ENCODE data around the gene CSRP2.

Gene CSRP2

DNA sequence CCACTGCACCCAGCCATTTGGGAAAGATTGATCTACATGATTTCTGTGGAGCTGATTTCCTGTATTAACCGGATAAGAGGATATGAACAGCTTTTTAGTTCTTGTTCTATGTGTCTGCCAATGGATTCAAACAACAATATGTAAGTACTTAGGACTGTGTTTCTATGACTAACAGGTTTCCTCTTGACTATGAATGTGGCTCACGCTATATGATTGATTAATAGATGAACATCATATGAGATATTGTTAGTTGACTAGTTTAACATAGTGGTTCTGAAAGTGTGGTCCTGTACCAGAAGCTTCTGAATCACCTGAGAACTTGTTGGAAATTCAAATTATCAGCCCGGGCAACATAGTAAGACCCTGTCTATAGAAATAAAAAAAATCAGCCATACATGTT is 12.8 kb upstream of the CSRP2 start:
- DNase-seq (ENCODE audit: low spot score), result no peak

DNA sequence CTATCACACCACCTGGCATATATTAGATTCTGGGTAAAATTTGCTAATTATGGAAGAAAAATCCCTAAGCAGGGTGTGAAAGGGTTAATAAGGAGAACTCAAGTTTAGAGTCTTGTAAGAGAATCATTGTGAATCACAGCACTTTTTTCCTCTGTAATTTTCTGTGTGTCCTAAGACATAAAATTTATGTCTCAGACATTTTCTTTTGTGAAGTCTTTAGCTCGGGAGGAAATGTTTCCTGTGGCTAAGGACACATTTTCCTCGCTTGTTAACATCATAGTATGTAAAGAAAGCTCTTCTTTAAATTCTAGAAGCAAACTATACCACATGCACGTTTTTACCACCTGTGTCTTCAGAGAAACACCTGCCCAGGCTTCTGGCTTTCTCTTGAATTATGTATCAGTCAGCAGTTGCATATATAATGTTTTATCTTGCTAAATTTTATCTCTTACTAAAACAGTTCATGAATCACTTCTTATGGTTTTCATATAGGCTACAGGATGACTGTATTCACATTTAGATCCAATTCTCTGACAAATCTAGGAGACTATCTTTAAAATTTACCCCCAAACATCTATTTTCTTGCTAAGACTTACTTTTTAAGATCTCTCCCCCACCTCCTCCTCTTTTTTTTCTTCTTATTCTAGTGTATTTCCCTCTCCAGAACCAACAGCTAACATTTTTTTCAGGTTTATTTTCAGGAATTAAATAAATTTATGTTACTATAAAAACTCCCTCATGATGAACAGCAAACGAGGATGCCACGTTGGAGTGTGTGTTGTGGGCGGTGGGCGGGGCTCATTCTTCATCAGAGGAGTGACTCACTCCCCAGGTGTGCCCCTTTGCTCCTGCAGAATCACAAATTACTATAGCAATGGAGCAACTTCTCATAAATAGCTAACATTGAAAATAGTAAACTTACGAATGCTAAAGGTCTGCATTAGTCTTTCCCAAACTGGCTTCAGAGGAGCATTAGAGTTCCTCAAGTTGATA is 11.6 kb upstream of the CSRP2 start:
- DNase-seq (ENCODE audit: low spot score), result no peak

DNA sequence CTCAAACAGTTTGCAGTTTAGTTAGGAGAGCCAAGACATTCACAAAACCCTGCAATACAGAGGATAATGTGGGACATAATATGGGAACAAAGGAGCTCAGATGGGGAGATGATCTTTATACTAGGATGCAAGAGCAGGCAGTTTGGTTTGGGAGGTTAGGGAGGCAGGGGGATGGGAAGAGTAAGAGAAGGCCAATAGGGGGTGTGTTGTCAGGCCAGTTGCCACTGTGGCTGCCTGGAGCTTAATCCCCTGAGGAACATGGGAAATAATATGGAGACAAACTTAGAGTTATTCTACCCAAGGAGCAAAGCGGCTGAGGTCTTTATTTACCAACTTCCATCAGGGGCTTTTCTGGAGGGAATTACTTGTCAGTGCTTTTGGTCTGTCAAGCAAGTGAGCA is 10.0 kb upstream of the CSRP2 start:
- DNase-seq (ENCODE audit: low spot score), result no peak

DNA sequence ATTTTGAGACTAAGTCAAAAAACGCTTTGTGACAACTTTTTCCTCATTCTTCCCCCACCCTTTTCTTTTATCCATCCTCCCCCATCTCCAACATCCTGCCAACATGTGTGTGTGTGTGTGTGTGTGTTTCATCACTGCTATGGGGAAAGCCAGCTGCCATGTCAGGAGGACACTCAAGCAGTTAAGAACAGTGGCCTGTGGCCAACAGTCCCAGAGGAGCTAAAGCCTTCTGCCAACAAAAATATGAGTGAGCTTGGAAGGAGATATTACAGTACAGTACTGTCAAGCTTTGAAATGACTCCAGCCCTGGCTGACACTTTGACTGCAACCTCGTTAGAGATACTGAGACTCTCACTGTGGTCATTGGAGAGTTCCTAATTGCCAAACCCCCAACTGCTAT is 5.0 kb upstream of the CSRP2 start:
- no peak for DNase-seq (ENCODE audit: low spot score)

DNA sequence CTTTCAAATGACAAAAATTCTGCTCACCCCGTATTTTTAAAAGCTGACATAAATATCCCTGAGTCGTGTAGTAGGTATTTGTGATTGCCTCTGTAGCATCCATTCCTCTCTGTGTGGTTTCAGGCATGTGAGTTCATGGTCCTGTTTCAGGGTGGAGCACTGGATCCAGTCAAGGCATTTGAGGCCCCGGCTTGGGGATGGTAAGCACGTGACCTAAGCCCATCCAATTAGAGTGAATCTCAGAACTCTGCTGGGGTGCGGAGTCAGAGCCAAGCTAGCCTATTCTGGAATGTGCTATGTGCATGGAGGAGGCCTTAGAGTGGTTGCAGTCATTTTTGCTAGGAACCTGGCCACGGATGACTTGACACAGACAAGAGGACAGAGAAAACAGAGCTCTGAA is 4.3 kb upstream of the CSRP2 start:
- DNase-seq (ENCODE audit: low spot score), result no peak

DNA sequence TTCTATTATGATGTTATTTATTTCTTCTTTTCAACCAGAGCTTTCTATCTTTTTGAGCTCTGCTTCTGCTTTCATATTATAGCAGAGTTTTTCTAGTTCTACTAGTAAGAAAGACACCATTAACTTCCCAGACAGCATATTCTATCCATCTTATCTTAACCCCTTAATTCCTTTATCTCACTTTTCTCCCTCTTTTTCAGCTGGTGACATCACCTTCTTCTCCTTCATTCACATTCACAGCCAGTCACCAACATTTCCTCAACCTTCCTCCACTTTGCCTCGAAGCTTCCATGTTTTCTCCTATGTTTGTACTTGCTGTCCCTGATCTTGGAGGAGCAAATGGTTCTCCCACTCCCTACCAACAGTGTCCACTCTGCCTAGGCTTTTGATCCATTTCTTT is 3.5 kb upstream of the CSRP2 start:
- no peak for DNase-seq (ENCODE audit: low spot score)

DNA sequence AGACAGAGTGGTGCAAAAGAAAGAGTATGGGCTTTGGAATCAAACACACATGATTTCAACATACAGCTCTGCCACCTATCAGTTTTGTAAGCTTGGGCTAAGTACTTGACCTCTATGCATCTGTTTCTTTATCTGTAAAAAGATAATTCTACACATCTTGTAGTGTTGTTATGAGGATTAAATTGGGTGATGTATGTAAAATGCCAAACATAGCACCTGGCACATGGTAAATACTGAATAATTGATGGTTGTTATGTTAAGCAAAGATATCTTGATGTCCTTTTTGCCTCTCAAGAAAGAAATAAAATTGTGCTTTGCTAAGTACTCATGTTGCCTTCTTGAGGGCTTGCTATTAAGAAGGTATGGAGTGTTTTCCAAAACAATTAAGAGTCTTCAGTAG is 2.3 kb upstream of the CSRP2 start:
- no peak for DNase-seq (ENCODE audit: low spot score)

DNA sequence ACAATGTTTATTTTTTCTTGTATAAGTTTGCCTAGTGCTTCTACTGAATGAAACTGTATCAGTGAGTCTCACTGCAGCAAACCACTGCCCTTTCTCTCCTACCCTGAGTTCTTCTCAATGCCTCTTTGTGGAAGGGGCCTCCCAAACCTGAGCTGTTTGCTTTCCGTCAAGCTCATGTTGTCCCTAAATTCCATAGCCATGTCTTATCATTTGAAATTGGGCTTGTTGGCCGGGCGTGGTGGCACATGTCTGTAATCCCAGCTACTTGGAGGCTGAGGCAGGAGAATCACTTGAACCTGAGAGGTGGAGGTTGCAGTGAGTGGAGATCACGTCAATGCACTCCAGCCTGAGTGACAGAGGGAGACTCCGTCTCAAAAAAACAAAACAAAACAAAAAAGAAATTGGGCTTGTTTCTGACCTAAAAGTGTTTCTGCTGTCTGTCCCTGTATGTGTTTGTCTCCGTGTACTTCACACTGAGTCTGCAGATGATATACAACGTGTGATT is 1.8 kb upstream of the CSRP2 start:
- DNase-seq (ENCODE audit: low spot score), result no peak

DNA sequence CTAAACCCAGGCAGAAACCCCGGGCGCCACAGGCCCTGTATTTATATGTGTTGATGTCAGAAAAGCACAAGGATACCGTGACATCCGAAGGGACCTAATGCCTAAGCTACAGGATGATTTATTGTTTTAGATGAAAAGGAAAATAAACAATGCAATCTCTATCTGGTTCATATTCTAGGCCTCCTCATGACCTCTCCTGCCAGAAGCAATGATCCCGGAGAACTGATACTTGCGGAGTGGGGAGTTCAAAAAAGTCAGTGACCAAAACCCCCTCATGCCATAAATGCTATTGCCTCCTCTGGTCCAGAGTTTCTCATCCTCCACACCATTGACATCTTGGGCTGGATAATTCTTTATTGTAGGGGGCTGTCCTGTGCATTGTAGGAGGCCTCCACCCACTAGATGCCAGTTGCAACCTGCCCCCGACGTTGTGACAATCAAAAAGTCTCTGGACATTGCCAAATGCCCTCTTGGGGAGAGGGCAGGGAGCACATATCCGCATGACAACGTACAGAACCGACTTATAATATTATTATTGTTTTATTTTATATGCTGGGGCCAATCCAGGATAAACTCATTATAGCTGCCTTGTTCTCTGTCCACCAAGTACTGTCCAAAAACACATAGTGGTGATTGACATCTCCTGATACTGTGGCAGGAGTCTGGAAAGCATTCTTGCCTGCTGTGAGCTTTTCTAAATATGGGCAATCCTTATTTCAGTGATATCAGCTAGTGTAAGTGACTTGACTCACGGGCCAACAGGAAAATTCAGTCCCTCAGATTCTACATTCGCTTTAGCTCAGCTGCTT is 1.1 kb upstream of the CSRP2 start:
- DNase-seq (ENCODE audit: low spot score), result peak; percentile 53

DNA sequence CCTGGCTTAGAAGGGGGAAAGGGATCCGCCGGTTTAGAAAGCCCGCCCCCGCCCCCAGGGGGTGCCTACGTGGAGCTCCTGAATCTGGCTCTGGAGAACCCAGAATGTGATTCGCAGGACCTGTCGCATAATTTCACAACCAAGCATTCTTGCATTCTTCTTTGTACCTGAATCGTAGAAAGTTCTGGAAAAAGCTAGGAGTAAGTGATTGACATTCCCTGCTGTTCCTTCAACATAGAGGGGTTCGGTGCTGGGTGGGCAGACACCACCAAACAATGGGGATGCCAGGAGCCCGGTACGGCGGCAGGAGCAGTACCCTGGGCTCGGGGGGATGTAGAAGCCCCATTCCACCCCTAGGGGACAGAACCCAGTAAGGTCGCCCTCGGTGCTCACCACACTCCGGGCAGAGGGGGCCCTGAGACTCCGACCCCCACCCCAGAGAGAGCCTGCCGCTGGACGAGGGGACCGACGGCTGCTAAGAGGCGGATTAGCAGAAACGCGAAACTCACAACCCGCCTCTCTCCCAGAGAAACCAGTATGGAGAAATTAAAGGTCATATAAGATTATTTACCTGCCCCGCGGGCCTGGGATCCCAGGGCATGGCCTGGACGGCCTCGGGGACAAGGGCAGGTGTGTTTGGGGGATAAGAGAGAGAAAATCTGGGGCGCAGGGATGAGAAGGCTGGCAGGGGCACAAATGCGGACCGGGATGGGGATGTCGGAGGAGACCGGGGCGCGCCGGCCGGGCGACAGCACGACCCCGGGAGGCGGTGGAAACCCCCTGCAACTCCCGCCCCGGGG is 520 bp downstream of the CSRP2 start:
- no peak for DNase-seq (ENCODE audit: low spot score)

DNA sequence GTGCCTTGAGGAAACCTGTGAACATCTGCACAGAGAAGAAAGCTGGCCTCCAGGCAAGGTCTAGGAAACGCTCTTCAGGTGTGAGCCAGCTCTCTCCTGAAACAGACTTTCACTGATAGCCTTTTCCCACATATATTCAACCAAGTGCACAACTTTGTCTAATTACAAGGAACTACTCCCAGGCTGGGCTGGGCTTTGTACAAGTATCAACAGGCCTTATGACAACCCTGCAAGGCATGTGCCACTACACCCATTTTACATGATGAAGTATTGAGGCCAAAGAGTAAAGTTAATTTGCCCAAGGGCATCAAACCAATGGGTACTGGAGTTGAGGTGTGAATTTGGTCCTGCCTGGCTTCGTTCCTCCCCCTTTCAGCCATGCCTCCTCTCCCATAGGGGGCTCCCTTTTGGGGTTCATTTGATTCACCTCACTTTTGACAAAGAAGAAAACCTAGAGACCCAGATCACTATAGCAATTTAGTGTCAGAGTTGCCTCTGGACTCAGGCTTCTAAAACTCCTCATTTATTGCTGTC is 2.1 kb downstream of the CSRP2 start:
- no peak for DNase-seq (ENCODE audit: low spot score)

DNA sequence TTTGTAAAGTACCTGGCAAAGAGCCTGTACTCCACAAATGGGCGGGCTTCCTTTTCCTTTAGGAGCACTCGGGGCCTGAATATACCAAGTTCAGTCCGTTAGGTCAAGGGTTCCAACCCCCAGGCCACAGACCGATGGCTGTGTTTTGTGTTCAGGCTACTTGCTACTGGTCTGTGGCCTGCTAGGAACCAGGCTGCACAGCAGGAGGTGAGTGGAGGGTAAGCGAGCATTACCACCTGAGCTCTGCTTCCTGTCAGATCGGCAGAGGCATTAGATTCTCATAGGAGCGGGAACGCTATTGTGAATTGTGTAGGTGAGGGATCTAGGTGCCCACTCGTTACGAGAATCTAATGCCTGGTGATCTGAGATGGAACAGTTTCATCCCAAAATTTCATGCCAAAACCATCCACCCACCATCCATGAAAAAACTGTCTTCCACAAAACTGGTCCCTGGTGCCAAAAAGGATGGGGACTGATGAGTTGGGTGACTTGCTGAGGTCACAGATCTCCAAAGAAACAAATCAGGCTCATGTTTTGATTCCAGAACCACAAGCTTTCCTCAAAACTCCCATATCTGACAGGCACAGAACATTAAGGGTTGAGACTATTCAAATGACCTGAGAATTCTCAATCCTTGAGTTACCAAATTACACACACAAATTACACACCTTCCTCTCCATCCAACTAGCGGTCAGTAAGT is 4.2 kb downstream of the CSRP2 start:
- DNase-seq (ENCODE audit: low spot score), result no peak

DNA sequence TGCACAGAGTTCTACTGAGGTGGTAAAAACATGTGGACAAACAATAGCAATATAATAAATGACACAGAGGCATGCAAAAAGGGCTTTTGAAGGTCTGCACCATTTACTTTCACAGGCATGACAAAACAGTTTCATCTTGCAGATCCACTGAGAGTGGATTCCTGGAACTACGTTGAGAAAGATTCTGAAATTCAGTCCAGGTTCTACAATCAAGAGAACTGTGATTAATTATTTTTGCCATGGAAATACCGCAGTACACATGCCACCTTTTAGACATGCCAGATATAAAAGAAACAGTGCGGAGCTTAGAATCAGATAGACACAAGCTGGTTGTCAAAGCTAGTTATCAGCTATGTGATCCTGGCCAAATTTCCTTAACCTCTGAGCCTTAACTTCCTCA is 4.8 kb downstream of the CSRP2 start:
- DNase-seq (ENCODE audit: low spot score), result no peak

DNA sequence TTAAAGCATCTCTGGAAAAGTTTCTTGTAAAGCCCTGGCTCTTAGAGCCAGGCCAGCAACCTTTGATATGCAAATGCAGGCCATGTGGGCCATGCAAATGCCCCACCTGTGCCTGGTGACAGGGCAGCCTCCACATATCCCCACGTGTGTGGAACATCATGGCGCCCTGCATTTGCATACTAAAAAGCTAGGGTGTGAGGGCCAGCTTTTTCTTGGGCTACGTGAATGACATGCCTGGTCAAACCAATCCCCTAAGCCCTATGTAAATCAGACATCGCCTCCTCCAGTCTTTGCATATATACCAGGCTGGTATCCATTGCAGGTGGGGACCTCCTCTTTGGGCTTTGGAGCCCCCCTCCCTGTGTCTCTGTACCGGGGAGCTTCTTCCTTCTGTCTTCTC is 6.4 kb downstream of the CSRP2 start:
- no peak for DNase-seq (ENCODE audit: low spot score)

DNA sequence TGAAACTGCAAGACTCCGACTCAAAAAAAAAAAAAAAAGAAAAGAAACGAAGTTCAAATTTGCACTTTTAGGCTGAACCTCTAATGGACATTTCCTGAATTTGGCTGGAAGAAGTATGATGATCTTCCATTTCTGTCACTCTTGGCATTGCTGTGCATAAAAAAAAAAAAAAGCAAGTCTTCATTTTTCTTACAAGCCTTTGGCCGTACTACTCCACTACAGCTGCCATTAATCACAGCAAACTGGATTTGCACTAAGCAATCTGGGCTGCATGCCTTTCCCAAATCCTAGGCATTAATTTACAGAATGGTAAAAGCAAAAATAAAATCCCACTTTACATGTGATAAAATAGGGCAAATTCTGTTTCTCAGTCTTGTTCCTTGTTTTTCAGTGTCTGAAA is 7.1 kb downstream of the CSRP2 start:
- DNase-seq (ENCODE audit: low spot score), result no peak

DNA sequence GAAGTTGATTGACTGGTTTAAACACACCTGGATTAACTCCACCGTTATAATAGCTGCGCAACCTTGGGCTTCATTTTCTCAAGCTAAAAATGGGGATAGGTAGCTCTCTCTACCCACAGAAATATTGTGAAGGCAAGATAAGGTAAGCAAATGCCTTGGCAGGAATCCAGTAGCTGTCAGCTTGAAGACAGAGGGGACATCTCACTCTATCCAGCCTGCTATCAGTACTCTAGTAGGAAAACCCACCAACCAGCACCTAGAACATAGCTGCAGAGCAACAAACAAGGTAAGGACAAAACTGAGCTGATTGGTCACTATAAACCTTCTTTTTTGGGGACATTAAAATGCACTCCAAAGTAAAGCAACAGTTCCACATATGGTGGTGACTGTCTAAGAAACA is 7.7 kb downstream of the CSRP2 start:
- no peak for DNase-seq (ENCODE audit: low spot score)

DNA sequence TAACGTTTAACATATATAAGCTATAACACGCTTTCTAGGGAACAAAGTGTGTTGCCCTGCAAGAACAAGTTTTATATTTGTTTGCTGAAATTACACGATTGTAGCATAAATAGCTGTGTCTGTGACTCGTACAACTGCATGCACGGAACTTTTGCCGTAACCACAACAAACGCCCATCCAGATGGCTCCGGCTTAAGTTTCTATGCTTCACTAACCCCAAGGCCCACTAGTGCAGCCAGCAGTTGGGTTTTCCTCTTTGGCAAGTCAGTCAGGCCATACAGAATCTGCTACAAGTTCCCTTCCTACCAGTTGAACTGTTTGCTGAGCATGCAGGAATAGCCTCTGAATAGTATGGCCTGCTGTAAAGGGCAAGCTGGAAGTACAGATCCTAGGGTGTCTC is 12.1 kb downstream of the CSRP2 start:
- no peak for DNase-seq (ENCODE audit: low spot score)

DNA sequence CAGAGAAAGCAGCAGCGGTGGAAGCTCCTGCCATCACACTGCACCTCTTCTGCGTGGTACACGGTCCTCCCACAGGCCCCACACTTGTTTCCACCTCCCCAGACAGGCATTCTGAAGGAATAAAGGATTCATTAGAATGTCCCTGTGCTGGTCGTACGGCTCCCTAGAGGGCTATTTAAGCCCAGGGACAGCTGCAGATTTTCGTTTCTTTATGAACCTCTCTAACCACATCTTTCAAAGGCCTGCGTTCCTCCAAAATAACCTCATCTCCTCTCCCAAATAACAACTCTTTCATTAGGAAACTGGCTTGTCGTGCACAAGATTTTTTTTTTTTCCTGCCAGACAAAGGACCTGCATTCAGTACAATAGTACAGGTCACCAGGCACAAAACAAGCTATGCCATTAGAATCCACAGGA is 12.7 kb downstream of the CSRP2 start:
- DNase-seq (ENCODE audit: low spot score), result no peak

DNA sequence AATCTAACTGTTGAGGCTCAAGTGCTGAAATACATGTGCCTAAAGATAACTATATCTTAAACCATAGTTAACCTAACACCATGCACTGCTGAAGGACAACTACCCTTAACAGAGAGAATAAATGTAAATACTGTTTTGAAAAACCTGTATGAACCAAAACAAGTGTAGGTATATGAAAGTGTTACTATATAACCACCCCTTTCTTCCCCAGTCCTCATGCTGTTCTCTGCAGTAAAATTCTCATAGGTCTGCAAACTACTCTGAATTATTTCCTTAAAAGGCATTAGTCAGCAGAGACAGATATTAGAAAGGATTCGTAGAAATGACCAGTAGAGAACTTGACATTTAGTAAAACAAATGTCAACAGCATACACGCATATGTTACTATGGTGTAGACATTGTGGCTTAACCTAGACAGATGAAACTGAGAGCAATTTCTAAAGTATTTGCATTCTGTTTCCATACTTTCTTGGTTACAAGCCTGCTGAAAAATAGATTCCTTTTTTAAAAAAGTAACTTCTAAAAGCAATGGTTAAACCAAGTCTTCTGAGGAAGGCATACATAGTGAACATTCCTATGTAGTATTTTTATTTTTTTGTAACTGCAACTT is 13.9 kb downstream of the CSRP2 start:
- DNase-seq (ENCODE audit: low spot score), result no peak

DNA sequence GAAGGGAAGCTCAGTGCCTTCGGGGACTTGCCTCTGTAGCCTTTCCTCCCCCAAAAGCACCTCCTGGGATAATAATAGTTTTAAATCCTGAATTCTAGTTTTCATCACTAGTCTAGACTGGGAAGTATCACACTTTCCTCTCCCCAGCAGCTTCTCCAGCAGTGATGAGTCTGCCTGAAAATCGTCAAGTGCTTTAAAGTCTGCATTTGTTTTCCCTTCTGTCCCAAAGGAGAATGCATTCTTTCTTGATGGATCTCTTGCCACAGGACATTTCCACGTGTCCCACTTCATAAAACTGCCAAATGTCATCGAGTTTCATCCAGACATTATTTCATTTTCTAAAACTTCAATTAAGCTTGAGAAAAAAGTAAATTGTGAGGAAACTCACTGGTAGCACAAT is 15.0 kb downstream of the CSRP2 start:
- no peak for DNase-seq (ENCODE audit: low spot score)
